HEK293 (cell line): ENCODE measurements around the gene SH3GLB1.

Experiments
- CTCF ChIA-PET: fragments of 350-600 bp; formaldehyde crosslinking; extraction: SDS; loops from one replicate; lab custom pipeline; 2021; ENCODE audit warnings: antibody characterized with exemption; lab: Yijun Ruan, JAX
- POLR2A ChIA-PET: fragments of 300-600 bp; formaldehyde crosslinking; extraction: SDS; loops from one replicate; lab custom pipeline; 2020; ENCODE audit warnings: antibody characterized with exemption, inconsistent platforms; lab: Yijun Ruan, JAX
- H3K27ac ChIP-seq: fragments of 200-500 bp; sonication (Bioruptor generic); 2 replicates; pipeline ENCODE4 v1.5.1; 2014; ENCODE audit warnings: low read depth, low read length, control low read depth, inconsistent platforms; ENCODE audit errors: extremely low read depth
- H3K36me3 ChIP-seq, 2 experiments: fragments of 200-500 bp in 1 of 2; sonication (Bioruptor generic) in 1 of 2; 1 replicate in 1 of 2; 2 replicates in 1 of 2; pipeline ENCODE4 v1.5.1; 2014 to 2017; ENCODE audit warnings: inconsistent platforms in 2 of 2, low read length in 2 of 2; ENCODE audit not compliant: control insufficient read depth in 2 of 2, insufficient read depth in 1 of 2
- H3K4me1 ChIP-seq: fragments of 200-500 bp; sonication (Bioruptor generic); 2 replicates; pipeline ENCODE4 v1.5.1; 2014; ENCODE audit warnings: mild to moderate bottlenecking, low read length, inconsistent platforms; ENCODE audit not compliant: control insufficient read depth, insufficient read depth
- H3K4me3 ChIP-seq: 2 replicates; pipeline ENCODE4 v1.5.1; 2011; ENCODE audit warnings: low read depth, mild to moderate bottlenecking, control low read depth, low read length, moderate library complexity
- H3K9me3 ChIP-seq: fragments of 200-500 bp; sonication (Bioruptor generic); 2 replicates; pipeline ENCODE4 v1.5.1; 2014; ENCODE audit warnings: low read depth, low read length, inconsistent platforms; ENCODE audit not compliant: control insufficient read depth, insufficient read depth
- BCL11A ChIP-seq: fragments of 450-650 bp; formaldehyde crosslinking; IDR thresholded peaks from 2 replicates; pipeline ENCODE4 v1.5.1; 2016; ENCODE audit warnings: low read depth, missing biosample characterization, missing genetic modification characterization
- BCL6B ChIP-seq: fragments of 450-650 bp; formaldehyde crosslinking; IDR thresholded peaks from 2 replicates; pipeline ENCODE4 v1.5.1; 2017; ENCODE audit warnings: missing biosample characterization, missing genetic modification characterization
- KLF16 ChIP-seq: fragments of 450-650 bp; formaldehyde crosslinking; IDR thresholded peaks from 2 replicates; pipeline ENCODE4 v1.5.1; 2017; ENCODE audit warnings: missing biosample characterization, missing genetic modification characterization
- KLF8 ChIP-seq: fragments of 450-650 bp; formaldehyde crosslinking; IDR thresholded peaks from 2 replicates; pipeline ENCODE4 v1.5.1; 2016; ENCODE audit warnings: missing biosample characterization, missing genetic modification characterization
- SCRT1 ChIP-seq: fragments of 450-650 bp; formaldehyde crosslinking; IDR thresholded peaks from 2 replicates; pipeline ENCODE4 v1.5.1; 2016; ENCODE audit warnings: missing biosample characterization, missing genetic modification characterization, borderline replicate concordance
- SCRT2 ChIP-seq: fragments of 450-650 bp; formaldehyde crosslinking; IDR thresholded peaks from 2 replicates; pipeline ENCODE4 v1.5.1; 2016; ENCODE audit warnings: missing biosample characterization, missing genetic modification characterization
- SP3 ChIP-seq: fragments of 450-650 bp; formaldehyde crosslinking; IDR thresholded peaks from 2 replicates; pipeline ENCODE4 v1.5.1; 2016; ENCODE audit warnings: missing biosample characterization, missing genetic modification characterization
- WT1 ChIP-seq: fragments of 450-650 bp; formaldehyde crosslinking; IDR thresholded peaks from 2 replicates; pipeline ENCODE4 v1.5.1; 2016; ENCODE audit warnings: missing biosample characterization, missing genetic modification characterization
- ZBTB26 ChIP-seq: fragments of 450-650 bp; formaldehyde crosslinking; optimal IDR thresholded peaks from 2 replicates; pipeline ENCODE3; 2016; ENCODE audit warnings: missing biosample characterization, mild to moderate bottlenecking, missing genetic modification characterization
- ZBTB44 ChIP-seq: fragments of 450-650 bp; IDR thresholded peaks from 2 replicates; pipeline ENCODE4 v1.5.1; 2018; ENCODE audit warnings: missing biosample characterization, mild to moderate bottlenecking, missing genetic modification characterization
- ZNF138 ChIP-seq: fragments of 450-650 bp; formaldehyde crosslinking; IDR thresholded peaks from 2 replicates; pipeline ENCODE4 v1.5.1; 2016; ENCODE audit warnings: missing biosample characterization, missing genetic modification characterization, borderline replicate concordance
- ZNF157 ChIP-seq: fragments of 450-650 bp; formaldehyde crosslinking; IDR thresholded peaks from 2 replicates; pipeline ENCODE4 v1.5.1; 2016; ENCODE audit warnings: missing biosample characterization, missing genetic modification characterization
- ZNF37A ChIP-seq: fragments of 450-650 bp; IDR thresholded peaks from 2 replicates; pipeline ENCODE4 v1.5.1; 2018; ENCODE audit warnings: missing biosample characterization, missing genetic modification characterization
- ZNF548 ChIP-seq: fragments of 450-650 bp; formaldehyde crosslinking; IDR thresholded peaks from 2 replicates; pipeline ENCODE4 v1.5.1; 2016; ENCODE audit warnings: missing biosample characterization, missing genetic modification characterization
- ZNF558 ChIP-seq: fragments of 450-650 bp; formaldehyde crosslinking; IDR thresholded peaks from 2 replicates; pipeline ENCODE4 v1.5.1; 2016; ENCODE audit warnings: missing biosample characterization, missing genetic modification characterization
- ZNF777 ChIP-seq: fragments of 450-650 bp; formaldehyde crosslinking; IDR thresholded peaks from 2 replicates; pipeline ENCODE4 v1.5.1; 2017; ENCODE audit warnings: missing biosample characterization, missing genetic modification characterization, borderline replicate concordance
- ZSCAN30 ChIP-seq: fragments of 450-650 bp; IDR thresholded peaks from 2 replicates; pipeline ENCODE4 v1.5.1; 2018; ENCODE audit warnings: missing biosample characterization, mild to moderate bottlenecking, missing genetic modification characterization, moderate library complexity
- TF ChIP-seq, protein P1 (sequence below): fragments of 450-650 bp; formaldehyde crosslinking; IDR thresholded peaks from 2 replicates; pipeline ENCODE4 v1.5.1; 2016; ENCODE audit warnings: missing biosample characterization, missing genetic modification characterization, low read depth
- TF ChIP-seq, protein P2 (sequence below): fragments of 450-650 bp; formaldehyde crosslinking; IDR thresholded peaks from 2 replicates; pipeline ENCODE4 v1.5.1; 2016; ENCODE audit warnings: missing biosample characterization, missing genetic modification characterization

Gene SH3GLB1

DNA sequence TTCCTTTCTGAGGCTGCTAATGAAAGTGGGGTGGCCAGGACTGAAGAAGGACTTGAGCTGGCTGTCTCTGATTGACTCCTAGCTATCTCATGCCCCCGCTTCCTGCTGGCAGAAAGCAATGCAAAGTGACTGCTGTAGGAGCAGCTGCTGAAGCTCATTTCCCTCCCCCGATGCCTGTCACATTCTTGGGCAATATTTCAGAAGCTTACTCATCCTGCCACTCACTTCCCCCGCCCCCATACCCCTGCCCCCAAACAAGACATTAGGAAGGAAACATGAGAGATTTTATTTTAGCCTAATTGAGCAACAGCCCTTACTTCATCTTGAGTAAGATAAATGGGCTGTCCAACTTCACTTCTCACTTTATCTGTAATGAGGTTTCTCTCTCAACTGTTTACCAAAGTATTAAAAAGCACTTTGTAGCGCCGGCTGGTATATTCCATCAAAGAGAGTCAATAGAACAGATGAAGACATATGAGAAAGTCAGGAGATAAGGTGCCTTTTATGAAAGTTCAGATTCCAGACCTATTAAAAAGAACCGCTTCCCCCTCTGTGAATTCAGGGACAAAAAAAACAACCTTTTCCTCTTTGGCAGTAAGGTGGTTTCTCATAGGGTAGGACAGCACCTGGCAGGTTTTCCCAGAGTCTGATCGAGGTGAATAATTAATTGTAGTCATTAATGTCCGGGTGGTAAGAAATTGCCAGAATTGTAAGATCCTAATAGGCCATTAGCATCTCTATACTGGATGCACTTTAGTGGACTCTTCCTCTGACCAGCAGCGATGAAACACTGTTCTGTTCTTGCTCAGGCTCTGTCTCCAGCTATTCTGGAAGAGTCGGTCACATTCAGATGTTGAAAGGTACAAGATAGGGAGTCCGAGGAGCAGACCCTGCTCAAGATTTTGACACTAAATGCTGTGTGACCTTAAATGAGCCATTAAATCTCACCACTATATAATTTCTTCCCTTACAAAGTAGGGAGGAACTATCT, 70.2 kb downstream of the SH3GLB1 start (continued):
- TF ChIP-seq BCL6B (tag by site-specific recombination) (peak; percentile 80), ZNF777 (tag by site-specific recombination) (no peak), SP3 (tag by site-specific recombination) (peak; percentile 57), ZNF548 (tag by site-specific recombination) (no peak), ZNF138 (no peak), SCRT1 (tag by site-specific recombination) (peak; percentile 90), KLF16 (tag by site-specific recombination) (peak; percentile 70), BCL11A (peak; percentile 99)
- TF ChIP-seq, protein P1, sequence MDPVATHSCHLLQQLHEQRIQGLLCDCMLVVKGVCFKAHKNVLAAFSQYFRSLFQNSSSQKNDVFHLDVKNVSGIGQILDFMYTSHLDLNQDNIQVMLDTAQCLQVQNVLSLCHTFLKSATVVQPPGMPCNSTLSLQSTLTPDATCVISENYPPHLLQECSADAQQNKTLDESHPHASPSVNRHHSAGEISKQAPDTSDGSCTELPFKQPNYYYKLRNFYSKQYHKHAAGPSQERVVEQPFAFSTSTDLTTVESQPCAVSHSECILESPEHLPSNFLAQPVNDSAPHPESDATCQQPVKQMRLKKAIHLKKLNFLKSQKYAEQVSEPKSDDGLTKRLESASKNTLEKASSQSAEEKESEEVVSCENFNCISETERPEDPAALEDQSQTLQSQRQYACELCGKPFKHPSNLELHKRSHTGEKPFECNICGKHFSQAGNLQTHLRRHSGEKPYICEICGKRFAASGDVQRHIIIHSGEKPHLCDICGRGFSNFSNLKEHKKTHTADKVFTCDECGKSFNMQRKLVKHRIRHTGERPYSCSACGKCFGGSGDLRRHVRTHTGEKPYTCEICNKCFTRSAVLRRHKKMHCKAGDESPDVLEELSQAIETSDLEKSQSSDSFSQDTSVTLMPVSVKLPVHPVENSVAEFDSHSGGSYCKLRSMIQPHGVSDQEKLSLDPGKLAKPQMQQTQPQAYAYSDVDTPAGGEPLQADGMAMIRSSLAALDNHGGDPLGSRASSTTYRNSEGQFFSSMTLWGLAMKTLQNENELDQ (tag by site-specific recombination), result peak; percentile 77; the same call in 1 of the 2 replicates

DNA sequence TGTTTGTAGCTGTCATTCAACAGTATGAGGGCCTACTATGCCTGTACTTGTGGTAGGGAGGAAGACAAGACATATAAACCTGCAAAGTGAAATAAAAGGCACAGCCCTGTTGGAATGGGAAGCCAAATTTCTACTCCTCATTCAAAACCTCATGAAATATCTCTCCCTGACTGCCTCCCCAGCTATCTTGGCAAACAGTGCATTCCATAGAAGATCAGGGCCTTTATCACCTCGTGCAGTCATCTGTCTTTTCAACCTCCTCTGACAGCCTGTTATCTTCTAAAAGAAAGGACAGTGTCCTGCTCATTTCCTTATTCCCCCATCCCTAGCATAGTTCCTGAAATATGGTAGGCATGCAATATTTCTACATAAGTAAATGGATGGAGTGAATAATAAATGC, 71.0 kb downstream of the SH3GLB1 start:
- Histone ChIP-seq H3K4me3 (no peak overlapping the region), H3K9me3 (no peaks in the 10 kb centered on the region), H3K36me3 (no peaks in the 10 kb centered on the region), H3K4me1 (peaks cover 40% of the 10 kb centered on the region), H3K27ac (peak overlapping the region; percentile 81; the same call in 1 of the 2 replicates)
- POLR2A ChIA-PET, result interaction anchor here (1.4 to 3.6 kb wide), 3 partner anchors 71 to 139 kb away, joined by 3 to 15 read pairs (median 3); partner anchors contain the start of genes HS2ST1, SELENOF and SH3GLB1
- TF ChIP-seq, protein P2, sequence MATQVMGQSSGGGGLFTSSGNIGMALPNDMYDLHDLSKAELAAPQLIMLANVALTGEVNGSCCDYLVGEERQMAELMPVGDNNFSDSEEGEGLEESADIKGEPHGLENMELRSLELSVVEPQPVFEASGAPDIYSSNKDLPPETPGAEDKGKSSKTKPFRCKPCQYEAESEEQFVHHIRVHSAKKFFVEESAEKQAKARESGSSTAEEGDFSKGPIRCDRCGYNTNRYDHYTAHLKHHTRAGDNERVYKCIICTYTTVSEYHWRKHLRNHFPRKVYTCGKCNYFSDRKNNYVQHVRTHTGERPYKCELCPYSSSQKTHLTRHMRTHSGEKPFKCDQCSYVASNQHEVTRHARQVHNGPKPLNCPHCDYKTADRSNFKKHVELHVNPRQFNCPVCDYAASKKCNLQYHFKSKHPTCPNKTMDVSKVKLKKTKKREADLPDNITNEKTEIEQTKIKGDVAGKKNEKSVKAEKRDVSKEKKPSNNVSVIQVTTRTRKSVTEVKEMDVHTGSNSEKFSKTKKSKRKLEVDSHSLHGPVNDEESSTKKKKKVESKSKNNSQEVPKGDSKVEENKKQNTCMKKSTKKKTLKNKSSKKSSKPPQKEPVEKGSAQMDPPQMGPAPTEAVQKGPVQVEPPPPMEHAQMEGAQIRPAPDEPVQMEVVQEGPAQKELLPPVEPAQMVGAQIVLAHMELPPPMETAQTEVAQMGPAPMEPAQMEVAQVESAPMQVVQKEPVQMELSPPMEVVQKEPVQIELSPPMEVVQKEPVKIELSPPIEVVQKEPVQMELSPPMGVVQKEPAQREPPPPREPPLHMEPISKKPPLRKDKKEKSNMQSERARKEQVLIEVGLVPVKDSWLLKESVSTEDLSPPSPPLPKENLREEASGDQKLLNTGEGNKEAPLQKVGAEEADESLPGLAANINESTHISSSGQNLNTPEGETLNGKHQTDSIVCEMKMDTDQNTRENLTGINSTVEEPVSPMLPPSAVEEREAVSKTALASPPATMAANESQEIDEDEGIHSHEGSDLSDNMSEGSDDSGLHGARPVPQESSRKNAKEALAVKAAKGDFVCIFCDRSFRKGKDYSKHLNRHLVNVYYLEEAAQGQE (tag by site-specific recombination), result no peak
- peak; percentile 67 for TF ChIP-seq WT1 (tag by site-specific recombination)
- CTCF ChIA-PET, result interaction anchor here (0.5 to 3.6 kb wide), 5 partner anchors 71 to 310 kb away, joined by 3 to 15 read pairs (median 3); partner anchors contain the start of gene SH3GLB1

- ChIA-PET CTCF (interaction anchor here (0.5 to 0.8 kb wide), 3 partner anchors 129 to 294 kb away, joined by 3 read pairs; no protein-coding TSS in a partner anchor), POLR2A (interaction anchor here (1.4 to 3.6 kb wide), 2 partner anchors 72 to 138 kb away, joined by 3 to 15 read pairs; partner anchors contain the start of genes HS2ST1, SELENOF and SH3GLB1)
- H3K4me1 ChIP-seq, result peaks cover 42% of the 10 kb centered on the region
- H3K4me3 ChIP-seq, result no peak overlapping the region
- H3K36me3 ChIP-seq, result no peaks in the 10 kb centered on the region
- no peaks in the 10 kb centered on the region for H3K9me3 ChIP-seq
- no peak overlapping the region for H3K27ac ChIP-seq
- TF ChIP-seq ZBTB26 (tag by site-specific recombination) (no peak), ZSCAN30 (tag by site-specific recombination) (no peak), KLF8 (tag by site-specific recombination) (no peak), ZNF37A (tag by site-specific recombination) (no peak), SCRT2 (tag by site-specific recombination) (no peak), ZNF558 (no peak), ZNF157 (tag by site-specific recombination) (no peak), ZBTB44 (tag by site-specific recombination) (no peak)
Measured at GRCh38 chr1:86776108-86776507, 71.7 kb downstream of the SH3GLB1 start.
